Neural progenitor cell (in vitro differentiated cells): Measurements from ENCODE around the gene FAM50B. TPM values are rescaled to one million over a fixed set of nuclear protein-coding genes. Genes with fewer than 3 reads are reported as not detected.
A peak's percentile ranks its signal among the peaks of the same experiment; 100 is the strongest.

Experiments used
- DNase-seq: peaks from one replicate; pipeline ENCODE4 v3.0.0-alpha.2; 2016; ENCODE audit warnings: low spot score
- H2AFZ ChIP-seq: fragments of 200-600 bp; sonication (generic); replicated peaks from 2 replicates; pipeline ENCODE4 v1.6.1; 2016; ENCODE audit warnings: antibody characterized with exemption
- H3F3A ChIP-seq: fragments of 200-600 bp; sonication (generic); 2 replicates; pipeline ENCODE4 v1.6.1; 2016; ENCODE audit warnings: antibody characterized with exemption, low read depth
- H3K27ac ChIP-seq: fragments of 200-600 bp; sonication (generic); 2 replicates; pipeline ENCODE4 v1.5.1; 2016; ENCODE audit warnings: mild to moderate bottlenecking
- H3K27me3 ChIP-seq: fragments of 200-600 bp; sonication (generic); 2 replicates; pipeline ENCODE4 v1.6.1; 2016; ENCODE audit warnings: mild to moderate bottlenecking, moderate library complexity
- H3K36me3 ChIP-seq: fragments of 200-600 bp; sonication (generic); 2 replicates; pipeline ENCODE4 v1.5.1; 2016
- H3K4me1 ChIP-seq: fragments of 200-600 bp; sonication (generic); 2 replicates; pipeline ENCODE4 v1.6.1; 2016; ENCODE audit warnings: mixed run types
- H3K4me2 ChIP-seq: fragments of 200-600 bp; sonication (generic); 2 replicates; pipeline ENCODE4 v1.6.1; 2016
- H3K4me3 ChIP-seq: fragments of 200-600 bp; sonication (generic); 2 replicates; pipeline ENCODE4 v1.5.1; 2016
- H3K79me2 ChIP-seq: fragments of 200-600 bp; sonication (generic); 2 replicates; pipeline ENCODE4 v1.6.1; 2016; ENCODE audit warnings: low read depth
- H3K9ac ChIP-seq: fragments of 200-600 bp; sonication (generic); 2 replicates; pipeline ENCODE4 v1.6.1; 2016
- H3K9me3 ChIP-seq: fragments of 200-600 bp; sonication (generic); 2 replicates; pipeline ENCODE4 v1.5.1; 2016; ENCODE audit warnings: low read depth
- H4K20me1 ChIP-seq: fragments of 200-600 bp; sonication (generic); 2 replicates; pipeline ENCODE4 v1.6.1; 2016; ENCODE audit warnings: low read depth
- H3K27ac Mint-ChIP-seq: 3 replicates; pipeline ENCODE4 v1.8.0; 2021; ENCODE audit warnings: mixed read lengths
- H3K27me3 Mint-ChIP-seq: 2 replicates; pipeline ENCODE4 v1.8.0; 2022; ENCODE audit warnings: low read depth, mild to moderate bottlenecking, inconsistent platforms, moderate library complexity, mixed read lengths; ENCODE audit not compliant: insufficient read depth
- H3K36me3 Mint-ChIP-seq: 3 replicates; pipeline ENCODE4 v1.8.0; 2021; ENCODE audit warnings: mixed read lengths
- H3K4me1 Mint-ChIP-seq: 3 replicates; pipeline ENCODE4 v1.8.0; 2021; ENCODE audit warnings: mixed read lengths
- H3K4me3 Mint-ChIP-seq: 3 replicates; pipeline ENCODE4 v1.8.0; 2021; ENCODE audit warnings: mild to moderate bottlenecking, moderate library complexity, mixed read lengths
- H3K9me3 Mint-ChIP-seq: 3 replicates; pipeline ENCODE4 v1.8.0; 2020; ENCODE audit warnings: mixed read lengths
- CTCF ChIP-seq: fragments of 200-600 bp; sonication (generic); IDR thresholded peaks from 2 replicates; pipeline ENCODE4 v1.5.1; 2017; ENCODE audit warnings: antibody characterized with exemption, mild to moderate bottlenecking
- EZH2 ChIP-seq: fragments of 200-600 bp; sonication (generic); IDR thresholded peaks from 2 replicates; pipeline ENCODE4 v1.6.1; 2017; ENCODE audit warnings: antibody characterized with exemption, mild to moderate bottlenecking, moderate library complexity
- EZH2phosphoT487 ChIP-seq: fragments of 200-600 bp; sonication (generic); IDR thresholded peaks from 2 replicates; pipeline ENCODE4 v1.6.1; 2017; ENCODE audit warnings: antibody characterized with exemption
- total RNA-seq: library from RNA; depleted of rRNA; stranded (reverse); fragments of >200 nt; gene quantifications from 2 replicates; pipeline ENCODE4 v1.2.3, GENCODE V29; 2015; ENCODE audit warnings: low replicate concordance

Gene FAM50B
- total RNA-seq, 1 donor from 2014 or later, result 2.8 TPM

- no peaks in the 10 kb centered on the region for H3K79me2 ChIP-seq
- H2AFZ ChIP-seq, result no peak overlapping the region
- Mint-ChIP-seq H3K27ac (no peak overlapping the region), H3K36me3 (no peaks in the 10 kb centered on the region), H3K27me3 (peaks cover 15% of the 10 kb centered on the region), H3K4me3 (no peak overlapping the region), H3K9me3 (no peaks in the 10 kb centered on the region), H3K4me1 (peaks cover 31% of the 10 kb centered on the region)
- no peaks in the 10 kb centered on the region for H4K20me1 ChIP-seq
- TF ChIP-seq EZH2phosphoT487 (no peak), CTCF (no peak), EZH2 (no peak)
- DNase-seq, result no peak
- H3F3A ChIP-seq, result no peaks in the 10 kb centered on the region
- peaks cover 6% of the 10 kb centered on the region for H3K4me1 ChIP-seq
- no peaks in the 10 kb centered on the region for H3K27me3 ChIP-seq
- no peaks in the 10 kb centered on the region for H3K9me3 ChIP-seq
- H3K4me3 ChIP-seq, result no peak overlapping the region
- H3K36me3 ChIP-seq, result no peaks in the 10 kb centered on the region
- no peak overlapping the region for H3K27ac ChIP-seq
- H3K4me2 ChIP-seq, result no peak overlapping the region
- no peak overlapping the region for H3K9ac ChIP-seq
Measured at GRCh38 chr6:3890047-3890446, 40.9 kb downstream of the FAM50B start.

GRCh38 chr6:3891883-3892282 lies 42.7 kb downstream of the FAM50B start:
- no peak for DNase-seq
- Histone ChIP-seq H3K36me3 (no peaks in the 10 kb centered on the region), H3K79me2 (no peaks in the 10 kb centered on the region), H3K9ac (no peak overlapping the region), H3K9me3 (no peaks in the 10 kb centered on the region), H3F3A (no peaks in the 10 kb centered on the region), H3K4me2 (no peak overlapping the region), H3K27me3 (no peaks in the 10 kb centered on the region), H3K4me1 (peaks cover 7% of the 10 kb centered on the region), H4K20me1 (no peaks in the 10 kb centered on the region), H2AFZ (no peak overlapping the region), H3K4me3 (no peak overlapping the region), H3K27ac (no peak overlapping the region)
- Mint-ChIP-seq H3K4me1 (peaks cover 16% of the 10 kb centered on the region), H3K9me3 (no peaks in the 10 kb centered on the region), H3K4me3 (no peak overlapping the region), H3K27me3 (peaks cover 13% of the 10 kb centered on the region), H3K36me3 (no peaks in the 10 kb centered on the region), H3K27ac (no peak overlapping the region)
- TF ChIP-seq CTCF, result no peak
- TF ChIP-seq EZH2phosphoT487, result no peak
- no peak for TF ChIP-seq EZH2

- no peak overlapping the region for H3K4me3 Mint-ChIP-seq
- H3K36me3 ChIP-seq, result no peaks in the 10 kb centered on the region
- H3K4me1 ChIP-seq, result peaks cover 7% of the 10 kb centered on the region
- H3K79me2 ChIP-seq, result no peaks in the 10 kb centered on the region
- no peaks in the 10 kb centered on the region for H3K36me3 Mint-ChIP-seq
- H3K9ac ChIP-seq, result no peak overlapping the region
- peaks cover 16% of the 10 kb centered on the region for H3K4me1 Mint-ChIP-seq
- H3K27ac ChIP-seq, result no peak overlapping the region
- no peak overlapping the region for H3K4me3 ChIP-seq
- no peaks in the 10 kb centered on the region for H3K9me3 ChIP-seq
- DNase-seq, result no peak
- H3K27me3 Mint-ChIP-seq, result peaks cover 13% of the 10 kb centered on the region
- H3K27me3 ChIP-seq, result no peaks in the 10 kb centered on the region
- H3K4me2 ChIP-seq, result no peak overlapping the region
- H3K27ac Mint-ChIP-seq, result no peak overlapping the region
- no peaks in the 10 kb centered on the region for H4K20me1 ChIP-seq
- no peaks in the 10 kb centered on the region for H3F3A ChIP-seq
- peak overlapping the region; percentile 31 for H2AFZ ChIP-seq
- H3K9me3 Mint-ChIP-seq, result no peaks in the 10 kb centered on the region
- TF ChIP-seq CTCF (no peak), EZH2 (no peak), EZH2phosphoT487 (no peak)
Measured at GRCh38 chr6:3892603-3893002, 43.4 kb downstream of the FAM50B start.
